Hepatocyte (in vitro differentiated cells): Measurements from ENCODE around the gene PPP3R2. TPM values are rescaled to one million over a fixed set of nuclear protein-coding genes. Genes with fewer than 3 reads are reported as not detected.

Experiments used
- DNase-seq: peaks from one replicate; pipeline ENCODE4 v3.0.0-alpha.2; 2016; ENCODE audit warnings: low spot score
- H2AFZ ChIP-seq: fragments of 200-600 bp; sonication (generic); 2 replicates; pipeline ENCODE4 v1.6.0; 2016; ENCODE audit warnings: antibody characterized with exemption, mild to moderate bottlenecking
- H3K27ac ChIP-seq: fragments of 200-600 bp; sonication (generic); 2 replicates; pipeline ENCODE4 v1.5.1; 2016; ENCODE audit warnings: mild to moderate bottlenecking
- H3K27me3 ChIP-seq: fragments of 200-600 bp; sonication (generic); 2 replicates; pipeline ENCODE4 v1.6.1; 2016
- H3K36me3 ChIP-seq: fragments of 200-600 bp; sonication (generic); replicated peaks from 2 replicates; pipeline ENCODE4 v1.5.1; 2016; ENCODE audit warnings: low read depth; ENCODE audit not compliant: insufficient read depth
- H3K4me1 ChIP-seq: fragments of 200-600 bp; sonication (generic); 2 replicates; pipeline ENCODE4 v1.5.1; 2016; ENCODE audit warnings: mild to moderate bottlenecking, moderate library complexity; ENCODE audit not compliant: insufficient read depth
- H3K4me2 ChIP-seq: fragments of 200-600 bp; sonication (generic); 2 replicates; pipeline ENCODE4 v1.6.0; 2016
- H3K4me3 ChIP-seq: fragments of 200-600 bp; sonication (generic); 2 replicates; pipeline ENCODE4 v1.5.1; 2016; ENCODE audit warnings: mild to moderate bottlenecking
- H3K79me2 ChIP-seq: fragments of 200-600 bp; sonication (generic); 2 replicates; pipeline ENCODE4 v1.6.0; 2017; ENCODE audit warnings: mild to moderate bottlenecking
- H3K9me2 ChIP-seq: fragments of 200-600 bp; sonication (generic); replicated peaks from 2 replicates; pipeline ENCODE4 v1.6.0; 2017; ENCODE audit warnings: mild to moderate bottlenecking; ENCODE audit not compliant: insufficient read depth
- H3K9me3 ChIP-seq: fragments of 200-600 bp; sonication (generic); 2 replicates; pipeline ENCODE4 v1.5.1; 2016; ENCODE audit warnings: low read depth, mild to moderate bottlenecking
- H4K20me1 ChIP-seq: fragments of 200-600 bp; sonication (generic); 2 replicates; pipeline ENCODE4 v1.6.0; 2016; ENCODE audit warnings: mild to moderate bottlenecking; ENCODE audit not compliant: insufficient read depth, poor library complexity, severe bottlenecking
- EZH2 ChIP-seq: fragments of 200-600 bp; sonication (generic); IDR thresholded peaks from 2 replicates; pipeline ENCODE4 v1.6.1; 2016; ENCODE audit warnings: antibody characterized with exemption, mild to moderate bottlenecking, borderline replicate concordance
- EZH2phosphoT487 ChIP-seq: fragments of 200-600 bp; sonication (generic); IDR thresholded peaks from one replicate; pipeline ENCODE4 v1.6.1; 2018; ENCODE audit warnings: antibody characterized with exemption, mild to moderate bottlenecking, low read depth, moderate library complexity; ENCODE audit not compliant: unreplicated experiment, severe bottlenecking
- WGBS: methylation state at CpG from one replicate; pipeline ENCODE4 v1.1.6; 2016; ENCODE audit warnings: low lambda C conversion rate; ENCODE audit errors: missing lambda C conversion rate; 5-methylcytosine and 5-hydroxymethylcytosine counted together
- polyA plus RNA-seq: library from polyadenylated mRNA; unstranded; fragments of >200 nt; fragmentation: Nextera tagmentation; extraction: Ambion mirVana; gene quantifications from 2 replicates; pipeline ENCODE4 v1.2.1, GENCODE V29; 2016
- total RNA-seq: library from RNA; depleted of rRNA; stranded (reverse); fragments of >200 nt; gene quantifications from 2 replicates; pipeline ENCODE4 v1.2.3, GENCODE V29; 2014

PPP3R2 gene
- total and polyA plus RNA-seq, 2 experiments from 2014 or later: not detected

- H3K27ac ChIP-seq: no peak overlapping the region
- DNase-seq: no peak
- WGBS: 96% methylated on average over 14 of the region's 14 CpGs
- H3K4me3 ChIP-seq: no peak overlapping the region
- H3K9me2 ChIP-seq: no peaks in the 10 kb centered on the region
- no peaks in the 10 kb centered on the region for H3K9me3 ChIP-seq
- peaks cover 3% of the 10 kb centered on the region for H3K79me2 ChIP-seq
- no peak overlapping the region for H3K4me2 ChIP-seq
- H3K4me1 ChIP-seq: no peaks in the 10 kb centered on the region
- H4K20me1 ChIP-seq: no peaks in the 10 kb centered on the region
- no peaks in the 10 kb centered on the region for H3K27me3 ChIP-seq
- no peak overlapping the region for H2AFZ ChIP-seq
- TF ChIP-seq EZH2 (no peak), EZH2phosphoT487 (no peak)
- peaks cover 12% of the 10 kb centered on the region for H3K36me3 ChIP-seq
Observed at GRCh38 chr9:101543098-101543735, 51.6 kb downstream of the PPP3R2 start.

Other genes with a start within 250 kb of the PPP3R2 start
- gene BAAT, start 210.0 kb downstream of the PPP3R2 start, total RNA-seq: 41.8 and 45.2 TPM in 2 replicates
- gene BAAT, start 210.0 kb downstream of the PPP3R2 start, polyA plus RNA-seq: 13.8 and 19.8 TPM in 2 replicates
- 22.8 and 24.1 TPM in 2 replicates for gene MRPL50, start 196.4 kb downstream of the PPP3R2 start, total RNA-seq
- gene MRPL50, start 196.4 kb downstream of the PPP3R2 start, polyA plus RNA-seq: 23.1 and 23.7 TPM in 2 replicates
- gene ZNF189, start 196.1 kb downstream of the PPP3R2 start, total RNA-seq: 50.0 and 60.3 TPM in 2 replicates
- gene ZNF189, start 196.1 kb downstream of the PPP3R2 start, polyA plus RNA-seq: 11.1 and 13.6 TPM in 2 replicates
- 236 and 264 TPM in 2 replicates for gene ALDOB, start 159.2 kb downstream of the PPP3R2 start, total RNA-seq
- 44.0 and 71.6 TPM in 2 replicates for gene ALDOB, start 159.2 kb downstream of the PPP3R2 start, polyA plus RNA-seq
- 20.1 and 21.7 TPM in 2 replicates for gene RNF20, start 61.1 kb downstream of the PPP3R2 start, total RNA-seq
- gene RNF20, start 61.1 kb downstream of the PPP3R2 start, polyA plus RNA-seq: 19.0 and 20.2 TPM in 2 replicates
- under 0.01 and 0.10 TPM in 2 replicates for gene GRIN3A, start 143.7 kb upstream of the PPP3R2 start, total RNA-seq
- not detected in 2 replicates for gene GRIN3A, start 143.7 kb upstream of the PPP3R2 start, polyA plus RNA-seq